ENCODE measurements around the gene CLDN4. TPM values are rescaled to one million over a fixed set of nuclear protein-coding genes. Genes with fewer than 3 reads are reported as not detected.
A peak's percentile ranks its signal among the peaks of the same experiment; 100 is the strongest.

CLDN4 gene
- total RNA-seq, 1 experiment from 2014 or later, result 15.6 TPM

DNA sequence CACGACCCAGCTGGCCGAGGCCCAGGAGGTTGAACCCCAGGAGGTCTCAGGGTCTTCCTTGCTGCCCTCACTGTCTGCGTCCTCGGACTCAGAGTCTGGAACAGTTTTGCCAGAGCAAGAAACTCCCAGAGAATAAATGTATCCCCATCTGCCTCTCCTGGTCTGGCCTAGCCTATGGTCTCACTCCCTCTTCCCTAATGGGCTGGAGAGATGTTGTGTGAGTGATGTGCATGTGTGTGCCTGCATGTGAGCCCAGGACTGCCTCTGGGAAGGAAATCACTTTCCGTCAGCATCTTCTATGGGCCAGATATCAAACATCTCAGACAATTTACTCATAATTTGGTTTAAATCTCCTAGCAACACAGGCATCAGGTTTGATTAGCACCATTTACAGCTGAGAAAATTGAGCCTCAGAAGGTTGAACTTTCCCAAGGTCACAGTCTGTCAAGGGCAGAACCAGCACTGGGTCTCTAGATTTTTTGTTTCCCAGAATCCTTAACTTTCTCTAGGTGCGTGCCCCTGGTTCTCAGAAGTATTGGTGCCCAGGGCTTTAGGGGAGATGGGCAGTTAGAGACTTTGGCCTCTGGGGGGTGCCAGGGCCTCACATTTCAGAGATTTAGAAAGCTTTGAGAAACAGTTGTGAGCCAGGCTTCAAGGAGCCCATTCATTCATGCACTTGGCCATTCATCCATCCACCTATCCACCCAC is 35.1 kb downstream of the CLDN4 start:
- Mint-ChIP-seq H3K9me3 (no peaks in the 10 kb centered on the region; a peak in 1 of 5 replicates), H3K27ac (no peak overlapping the region; a peak in 1 of 7 replicates), H3K36me3 (ENCODE audit: insufficient read depth in 1 of 3, low read depth in 3 of 3) (no peaks in the 10 kb centered on the region; a peak in 1 of 7 replicates), H3K4me1 (peaks cover 6 to 15% of the 10 kb centered on the region in 2 experiments), H3K4me3 (no peak overlapping the region; a peak in 1 of 5 replicates), H3K27me3 (ENCODE audit: low read depth) (no peaks in the 10 kb centered on the region)
- H3K79me2 ChIP-seq (ENCODE audit: insufficient read depth, low read length), result no peaks in the 10 kb centered on the region
- no peak overlapping the region for H2AK5ac ChIP-seq (ENCODE audit: insufficient read length, low read length)
- no peaks in the 10 kb centered on the region for H3K27me3 ChIP-seq (ENCODE audit: insufficient read depth, low read length)
- H4K91ac ChIP-seq (ENCODE audit: insufficient read length, low read depth, low read length), result no peak overlapping the region
- no peak overlapping the region for H2BK120ac ChIP-seq (ENCODE audit: low read depth, low read length, poor library complexity, severe bottlenecking)
- no peaks in the 10 kb centered on the region for H4K20me1 ChIP-seq (ENCODE audit: control insufficient read depth, insufficient read depth, insufficient read length)
- H2BK12ac ChIP-seq (ENCODE audit: insufficient read length, low read depth, low read length), result no peak overlapping the region
- no peak overlapping the region for H2BK20ac ChIP-seq (ENCODE audit: low read depth, low read length, poor library complexity, severe bottlenecking)
- H3K9me3 ChIP-seq (ENCODE audit: control insufficient read depth, low read depth, low read length), result no peaks in the 10 kb centered on the region
- H3T11ph ChIP-seq (ENCODE audit: low read length), result no peak overlapping the region
- no peak overlapping the region for H2AFZ ChIP-seq (ENCODE audit: low read length)
- DNase-seq, result peak; percentile 42
- H2BK5ac ChIP-seq (ENCODE audit: insufficient read length, low read length), result no peak overlapping the region
- no peak overlapping the region for H3K18ac ChIP-seq (ENCODE audit: insufficient read length, low read depth, low read length)
- H3K4me1 ChIP-seq (ENCODE audit: insufficient read depth, low read length), result no peaks in the 10 kb centered on the region; the same call in 1 of the 2 replicates
- H3K4me2 ChIP-seq (ENCODE audit: insufficient read depth, insufficient read length, low read length), result no peak overlapping the region
- no peaks in the 10 kb centered on the region for H3K79me1 ChIP-seq (ENCODE audit: insufficient read depth, low read depth, low read length, poor library complexity, severe bottlenecking)
- WGBS (ENCODE audit: extremely low coverage, insufficient read length, low lambda C conversion rate), result no CpG with 5 or more reads among the region's 6 CpGs
- H4K8ac ChIP-seq (replicated peaks; ENCODE audit: insufficient read length, low read depth, low read length), result no peak overlapping the region
- no peak overlapping the region for H3K4ac ChIP-seq (ENCODE audit: low read depth, low read length)
- TF ChIP-seq, protein P1, sequence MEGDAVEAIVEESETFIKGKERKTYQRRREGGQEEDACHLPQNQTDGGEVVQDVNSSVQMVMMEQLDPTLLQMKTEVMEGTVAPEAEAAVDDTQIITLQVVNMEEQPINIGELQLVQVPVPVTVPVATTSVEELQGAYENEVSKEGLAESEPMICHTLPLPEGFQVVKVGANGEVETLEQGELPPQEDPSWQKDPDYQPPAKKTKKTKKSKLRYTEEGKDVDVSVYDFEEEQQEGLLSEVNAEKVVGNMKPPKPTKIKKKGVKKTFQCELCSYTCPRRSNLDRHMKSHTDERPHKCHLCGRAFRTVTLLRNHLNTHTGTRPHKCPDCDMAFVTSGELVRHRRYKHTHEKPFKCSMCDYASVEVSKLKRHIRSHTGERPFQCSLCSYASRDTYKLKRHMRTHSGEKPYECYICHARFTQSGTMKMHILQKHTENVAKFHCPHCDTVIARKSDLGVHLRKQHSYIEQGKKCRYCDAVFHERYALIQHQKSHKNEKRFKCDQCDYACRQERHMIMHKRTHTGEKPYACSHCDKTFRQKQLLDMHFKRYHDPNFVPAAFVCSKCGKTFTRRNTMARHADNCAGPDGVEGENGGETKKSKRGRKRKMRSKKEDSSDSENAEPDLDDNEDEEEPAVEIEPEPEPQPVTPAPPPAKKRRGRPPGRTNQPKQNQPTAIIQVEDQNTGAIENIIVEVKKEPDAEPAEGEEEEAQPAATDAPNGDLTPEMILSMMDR (conservative IDR thresholded peaks at IDR 0.05), result peak; percentile 80
- H3K56ac ChIP-seq (ENCODE audit: insufficient read length, low read depth, low read length), result no peak overlapping the region
- no peak overlapping the region for H3K27ac ChIP-seq (ENCODE audit: insufficient read length, low read depth, low read length)
- no peak overlapping the region for H3K9ac ChIP-seq (ENCODE audit: extremely low read depth, insufficient read length, low read length)
- no peak overlapping the region for H4K5ac ChIP-seq (ENCODE audit: insufficient read length, low read depth, low read length)
- no peak overlapping the region for H3K23ac ChIP-seq (ENCODE audit: insufficient read length, low read depth, low read length)
- H3K14ac ChIP-seq (ENCODE audit: insufficient read depth, low read length), result no peak overlapping the region
- H3K23me2 ChIP-seq (ENCODE audit: insufficient read length, low read depth, low read length, poor library complexity, severe bottlenecking), result no peaks in the 10 kb centered on the region
- no peak overlapping the region for H2BK15ac ChIP-seq (ENCODE audit: low read depth, low read length)
